Activated CD8-positive, alpha-beta T cell treated with anti-CD3 and anti-CD28 coated beads for 36 hours (primary cell): ENCODE measurements around the gene RETREG1. TPM values are rescaled to one million over a fixed set of nuclear protein-coding genes. Genes with fewer than 3 reads are reported as not detected.

Experiments used
- ATAC-seq: fragments of 200-7000 bp; cut with Tn5 transposase; one replicate; pipeline ENCODE4 v1.10.0; 2021; ENCODE audit warnings: mild to moderate bottlenecking, moderate library complexity
- CTCF ChIA-PET: fragments of 350-600 bp; sonication (Branson Sonifier 250); formaldehyde crosslinking; loops from one replicate; lab custom pipeline; 2021; ENCODE audit warnings: antibody characterized with exemption; lab: Charles Lee
- POLR2A ChIA-PET: fragments of 350-600 bp; sonication (Branson Sonifier 250); formaldehyde crosslinking; loops from one replicate; lab custom pipeline; 2021; ENCODE audit warnings: antibody characterized with exemption; lab: Charles Lee
- DNase-seq: peaks from one replicate; pipeline ENCODE4 v3.0.0-alpha.2; 2020
- H3K27ac Mint-ChIP-seq: one replicate; pipeline ENCODE4 v1.8.0; 2021; ENCODE audit warnings: mild to moderate bottlenecking, mixed read lengths
- H3K27me3 Mint-ChIP-seq: one replicate; pipeline ENCODE4 v1.8.0; 2021; ENCODE audit warnings: mixed read lengths
- H3K36me3 Mint-ChIP-seq: one replicate; pipeline ENCODE4 v1.8.0; 2021; ENCODE audit warnings: low read depth, mixed read lengths
- H3K4me1 Mint-ChIP-seq: one replicate; pipeline ENCODE4 v1.8.0; 2021; ENCODE audit warnings: low read depth, mixed read lengths
- H3K4me3 Mint-ChIP-seq: one replicate; pipeline ENCODE4 v1.8.0; 2021; ENCODE audit warnings: mild to moderate bottlenecking, moderate library complexity, mixed read lengths
- H3K9me3 Mint-ChIP-seq: one replicate; pipeline ENCODE4 v1.8.0; 2021; ENCODE audit warnings: mixed read lengths
- intact Hi-C: fragments of 100-400 bp; cut with micrococcal nuclease; formaldehyde crosslinking; loops from one replicate; pipeline ENCODE4 v1.10.0; 2022
- total RNA-seq, 2 experiments: library from RNA; stranded (reverse); gene quantifications; one replicate each; pipeline ENCODE4 v1.2.3, GENCODE V29; 2021
- TF ChIP-seq, protein P1 (sequence below): fragments of 200-600 bp; IDR thresholded peaks from one replicate; pipeline ENCODE4 v1.8.0; 2022; ENCODE audit warnings: antibody characterized with exemption, mild to moderate bottlenecking

RETREG1 gene
- total RNA-seq, 2 experiments from 2014 or later, result 31.7 to 31.9 TPM

GRCh38 chr5:16521521-16522483, 95.0 kb downstream of the RETREG1 start:
- H3K9me3 Mint-ChIP-seq, result no peaks in the 10 kb centered on the region
- DNase-seq (no peak), ATAC-seq (no peak)
- peaks cover 6% of the 10 kb centered on the region for H3K36me3 Mint-ChIP-seq
- H3K4me1 Mint-ChIP-seq, result peaks cover 35% of the 10 kb centered on the region
- ChIA-PET POLR2A (interaction anchor here (0.8 kb wide), 1 partner anchor 136 kb away, joined by 5 read pairs; no protein-coding TSS in a partner anchor), CTCF (interaction anchor here (0.5 to 1.1 kb wide), 4 partner anchors 14 to 731 kb away, joined by 3 to 5 read pairs (median 3); no protein-coding TSS in a partner anchor)
- no peak overlapping the region for H3K27ac Mint-ChIP-seq
- TF ChIP-seq, protein P1, sequence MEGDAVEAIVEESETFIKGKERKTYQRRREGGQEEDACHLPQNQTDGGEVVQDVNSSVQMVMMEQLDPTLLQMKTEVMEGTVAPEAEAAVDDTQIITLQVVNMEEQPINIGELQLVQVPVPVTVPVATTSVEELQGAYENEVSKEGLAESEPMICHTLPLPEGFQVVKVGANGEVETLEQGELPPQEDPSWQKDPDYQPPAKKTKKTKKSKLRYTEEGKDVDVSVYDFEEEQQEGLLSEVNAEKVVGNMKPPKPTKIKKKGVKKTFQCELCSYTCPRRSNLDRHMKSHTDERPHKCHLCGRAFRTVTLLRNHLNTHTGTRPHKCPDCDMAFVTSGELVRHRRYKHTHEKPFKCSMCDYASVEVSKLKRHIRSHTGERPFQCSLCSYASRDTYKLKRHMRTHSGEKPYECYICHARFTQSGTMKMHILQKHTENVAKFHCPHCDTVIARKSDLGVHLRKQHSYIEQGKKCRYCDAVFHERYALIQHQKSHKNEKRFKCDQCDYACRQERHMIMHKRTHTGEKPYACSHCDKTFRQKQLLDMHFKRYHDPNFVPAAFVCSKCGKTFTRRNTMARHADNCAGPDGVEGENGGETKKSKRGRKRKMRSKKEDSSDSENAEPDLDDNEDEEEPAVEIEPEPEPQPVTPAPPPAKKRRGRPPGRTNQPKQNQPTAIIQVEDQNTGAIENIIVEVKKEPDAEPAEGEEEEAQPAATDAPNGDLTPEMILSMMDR, result no peak
- no peak overlapping the region for H3K4me3 Mint-ChIP-seq
- intact Hi-C loops, result no loop called here
- no peaks in the 10 kb centered on the region for H3K27me3 Mint-ChIP-seq

DNA sequence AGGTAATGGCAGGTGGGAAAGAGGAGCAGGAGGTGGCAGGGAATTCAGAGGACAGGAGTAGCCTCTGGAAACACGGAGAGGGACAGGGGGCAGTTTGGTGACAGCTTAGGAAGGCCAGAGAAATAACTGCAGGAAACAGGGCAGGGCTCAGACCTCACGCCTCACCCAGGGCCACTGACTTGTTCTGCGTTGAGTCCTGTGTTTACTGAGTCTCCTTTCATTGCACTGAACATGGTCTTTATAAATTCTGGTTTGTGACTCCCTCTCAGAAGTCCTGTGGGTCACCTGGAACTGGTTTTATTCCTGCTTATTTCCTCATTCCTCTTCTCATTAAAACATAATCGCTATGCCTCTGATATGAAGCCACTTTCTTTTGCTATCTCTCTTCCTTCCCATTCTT, 96.0 kb downstream of the RETREG1 start:
- ChIA-PET CTCF (interaction anchor here (1.1 kb wide), 1 partner anchor 15 kb away, joined by 5 read pairs; no protein-coding TSS in a partner anchor), POLR2A (interaction anchor here (0.8 kb wide), 1 partner anchor 137 kb away, joined by 5 read pairs; no protein-coding TSS in a partner anchor)
- intact Hi-C loops, result no loop called here
- peaks cover 4% of the 10 kb centered on the region for H3K36me3 Mint-ChIP-seq
- no peak overlapping the region for H3K4me3 Mint-ChIP-seq
- no peaks in the 10 kb centered on the region for H3K9me3 Mint-ChIP-seq
- H3K27ac Mint-ChIP-seq, result no peak overlapping the region
- no peak for DNase-seq
- TF ChIP-seq, protein P1, result no peak
- H3K27me3 Mint-ChIP-seq, result no peaks in the 10 kb centered on the region
- H3K4me1 Mint-ChIP-seq, result peaks cover 35% of the 10 kb centered on the region
- no peak for ATAC-seq

- Mint-ChIP-seq H3K4me1 (peaks cover 40% of the 10 kb centered on the region), H3K36me3 (peaks cover 4% of the 10 kb centered on the region), H3K27me3 (no peaks in the 10 kb centered on the region), H3K9me3 (no peaks in the 10 kb centered on the region), H3K4me3 (no peak overlapping the region), H3K27ac (no peak overlapping the region)
- TF ChIP-seq, protein P1, result no peak
- intact Hi-C loops, result no loop called here
- CTCF ChIA-PET, result no interaction called here
- POLR2A ChIA-PET, result no interaction called here
- ATAC-seq (no peak), DNase-seq (no peak)
These were observed 97.4 kb downstream of the RETREG1 start for GRCh38 chr5:16519435-16519834.

- ATAC-seq, result no peak
- peaks cover 32% of the 10 kb centered on the region for H3K4me1 Mint-ChIP-seq
These were observed 98.2 kb downstream of the RETREG1 start for GRCh38 chr5:16518606-16519005.

More at GRCh38 chr5:16518606-16519005, 98.2 kb downstream of the RETREG1 start:
- no peak overlapping the region for H3K4me3 Mint-ChIP-seq
- CTCF ChIA-PET, result no interaction called here
- H3K27me3 Mint-ChIP-seq, result no peaks in the 10 kb centered on the region
- H3K9me3 Mint-ChIP-seq, result no peaks in the 10 kb centered on the region
- H3K27ac Mint-ChIP-seq, result no peak overlapping the region
- DNase-seq, result no peak
- POLR2A ChIA-PET, result no interaction called here
- TF ChIP-seq, protein P1, result no peak
- intact Hi-C loops, result no loop called here
- H3K36me3 Mint-ChIP-seq, result no peaks in the 10 kb centered on the region
